Peyer's patch (tissue), 4 donors: ENCODE results near the gene TMEM94. TPM values are rescaled to one million over a fixed set of nuclear protein-coding genes. Genes with fewer than 3 reads are reported as not detected.
"Not testable (repeated sequence)": the region's sequence is repeated elsewhere in the genome, so short reads cannot be mapped to it uniquely, and the experiment has no call there.

ENCODE experiments used
- DNase-seq, 3 donors: peaks; one replicate each; pipeline ENCODE4 v3.0.0-alpha.2; 2017 to 2019
- H3K27ac ChIP-seq, 4 donors: fragments of 200-600 bp; sonication (generic); one replicate each; pipeline ENCODE4 v1.5.1; 2016 to 2019
- H3K27me3 ChIP-seq, 2 donors: fragments of 200-600 bp; sonication (generic); one replicate each; pipeline ENCODE4 v1.5.1; 2019
- H3K36me3 ChIP-seq, 3 donors: fragments of 200-600 bp; sonication (generic); one replicate each; pipeline ENCODE4 v1.5.1; 2016 to 2019
- H3K4me1 ChIP-seq, 4 donors: fragments of 200-600 bp; sonication (generic); one replicate each; pipeline ENCODE4 v1.5.1; 2016 to 2019
- H3K4me3 ChIP-seq, 4 donors: fragments of 200-600 bp; sonication (generic); 1 replicate in 3 of 4; 2 replicates in 1 of 4; pipeline ENCODE4 v1.5.1; 2016 to 2019; ENCODE audit warnings: mild to moderate bottlenecking in 1 of 4
- H3K9me3 ChIP-seq, 4 donors: fragments of 200-600 bp; sonication (generic); one replicate each; pipeline ENCODE4 v1.5.1; 2016 to 2019; ENCODE audit warnings: mild to moderate bottlenecking in 1 of 4
- POLR2A ChIP-seq, 2 donors: fragments of 450-650 bp; IDR thresholded peaks; one replicate each; pipeline ENCODE4 v1.5.1; 2017; ENCODE audit warnings: antibody characterized with exemption in 2 of 2, mild to moderate bottlenecking in 2 of 2, moderate library complexity in 2 of 2
- total RNA-seq, 4 donors: library from RNA; depleted of rRNA; stranded (reverse); fragments of >200 nt; gene quantifications; one replicate each; pipeline ENCODE4 v1.1.0, GENCODE V29; 2016
- TF ChIP-seq, protein P1 (sequence below), 6 experiments: fragments of 450-650 bp in 4 of 6; fragments of 200-600 bp in 2 of 6; sonication (generic) in 1 of 6; IDR thresholded peaks; one replicate each; pipeline ENCODE4 v1.5.1; 2017 to 2019; ENCODE audit warnings: antibody characterized with exemption in 6 of 6, mild to moderate bottlenecking in 3 of 6, moderate library complexity in 1 of 6

The TMEM94 gene
- total RNA-seq, 4 donors from 2014 or later = 114 to 340 (median 178) TPM

DNA sequence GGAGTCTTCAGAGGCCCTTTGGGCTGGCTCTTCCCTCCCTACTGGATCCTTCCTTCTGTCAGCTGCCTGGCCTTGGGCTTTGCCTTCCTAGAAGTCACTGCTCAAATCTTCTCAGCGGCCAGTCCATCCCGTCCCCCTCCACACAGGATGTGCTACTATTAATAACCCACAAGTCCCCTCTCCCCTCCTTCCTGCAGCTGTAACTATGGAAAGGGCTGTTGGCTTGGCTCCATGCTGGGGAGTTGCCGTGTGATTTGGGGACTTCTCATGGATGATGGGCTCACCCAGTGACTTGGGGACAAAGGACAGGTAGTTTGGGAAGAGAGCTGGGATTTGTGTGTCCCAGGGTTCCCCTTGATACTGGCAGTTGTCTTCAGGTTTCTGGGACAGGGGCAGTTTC lies 19.4 kb downstream of the TMEM94 start:
- Histone ChIP-seq H3K4me1 (peaks cover 0 to 33% (median 2%) of the 10 kb centered on the region in 4 donors), H3K9me3 (no peaks in the 10 kb centered on the region), H3K27me3 (no peaks in the 10 kb centered on the region), H3K4me3 (no peak overlapping the region), H3K36me3 (peaks cover 0 to 21% (median 0%) of the 10 kb centered on the region in 3 donors), H3K27ac (peak overlapping the region in 2 of 4 donors; percentile 26 to 34)
- TF ChIP-seq POLR2A (IDR thresholded peaks at IDR 0.05) = no peak
- TF ChIP-seq, protein P1, sequence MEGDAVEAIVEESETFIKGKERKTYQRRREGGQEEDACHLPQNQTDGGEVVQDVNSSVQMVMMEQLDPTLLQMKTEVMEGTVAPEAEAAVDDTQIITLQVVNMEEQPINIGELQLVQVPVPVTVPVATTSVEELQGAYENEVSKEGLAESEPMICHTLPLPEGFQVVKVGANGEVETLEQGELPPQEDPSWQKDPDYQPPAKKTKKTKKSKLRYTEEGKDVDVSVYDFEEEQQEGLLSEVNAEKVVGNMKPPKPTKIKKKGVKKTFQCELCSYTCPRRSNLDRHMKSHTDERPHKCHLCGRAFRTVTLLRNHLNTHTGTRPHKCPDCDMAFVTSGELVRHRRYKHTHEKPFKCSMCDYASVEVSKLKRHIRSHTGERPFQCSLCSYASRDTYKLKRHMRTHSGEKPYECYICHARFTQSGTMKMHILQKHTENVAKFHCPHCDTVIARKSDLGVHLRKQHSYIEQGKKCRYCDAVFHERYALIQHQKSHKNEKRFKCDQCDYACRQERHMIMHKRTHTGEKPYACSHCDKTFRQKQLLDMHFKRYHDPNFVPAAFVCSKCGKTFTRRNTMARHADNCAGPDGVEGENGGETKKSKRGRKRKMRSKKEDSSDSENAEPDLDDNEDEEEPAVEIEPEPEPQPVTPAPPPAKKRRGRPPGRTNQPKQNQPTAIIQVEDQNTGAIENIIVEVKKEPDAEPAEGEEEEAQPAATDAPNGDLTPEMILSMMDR (IDR thresholded peaks at IDR 0.05) = no peak
- DNase-seq = no peak

GRCh38 chr17:75476271-75476671 lies 19.8 kb downstream of the TMEM94 start:
- H3K4me1 ChIP-seq = peaks cover 0 to 37% (median 2%) of the 10 kb centered on the region in 4 donors
- H3K9me3 ChIP-seq = no peaks in the 10 kb centered on the region
- no peak overlapping the region for H3K4me3 ChIP-seq
- H3K27me3 ChIP-seq = no peaks in the 10 kb centered on the region
- peak overlapping the region in 2 of 4 donors; percentile 20 to 55 for H3K27ac ChIP-seq
- H3K36me3 ChIP-seq = peaks cover 0 to 21% (median 0%) of the 10 kb centered on the region in 3 donors
- DNase-seq = no peak
- TF ChIP-seq, protein P1 (IDR thresholded peaks at IDR 0.05) = no peak
- no peak for TF ChIP-seq POLR2A (IDR thresholded peaks at IDR 0.05)

DNA sequence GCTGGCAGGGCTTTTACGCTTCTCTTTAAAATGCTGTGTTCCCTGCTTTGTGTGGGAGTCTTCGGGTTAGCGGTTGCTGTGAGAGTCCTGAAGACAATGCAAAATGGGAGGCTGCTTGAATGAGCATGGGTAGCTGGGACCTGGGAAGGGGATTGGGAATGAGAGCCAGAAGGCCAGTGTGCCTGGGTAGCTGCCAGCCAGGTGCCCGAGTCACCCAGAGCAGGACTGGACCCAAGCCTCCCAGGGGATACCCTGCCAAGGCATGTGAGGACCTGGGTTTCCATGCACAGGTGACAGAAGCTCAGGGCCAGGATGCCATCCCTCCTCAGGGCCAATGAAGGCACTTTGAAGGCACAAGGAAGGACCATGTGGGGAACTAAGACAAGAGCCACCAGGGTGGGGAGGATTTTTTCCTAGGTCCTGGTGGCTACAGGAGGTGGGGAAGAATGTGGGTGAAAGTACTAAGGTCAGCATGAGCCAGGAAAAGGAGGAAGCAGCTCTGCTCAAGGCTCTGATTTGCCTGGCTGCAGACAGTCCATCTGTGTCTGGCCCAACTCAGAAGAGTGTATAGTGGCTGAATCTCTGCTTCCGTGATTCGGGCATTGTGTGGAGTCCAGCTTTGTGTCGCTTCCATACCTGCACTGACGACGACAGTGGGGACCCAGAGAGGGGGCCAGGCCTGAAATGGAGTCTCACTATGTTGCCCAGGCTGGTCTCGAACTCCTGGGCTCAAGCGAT lies 20.5 kb downstream of the TMEM94 start:
- Histone ChIP-seq H3K27me3 (no peaks in the 10 kb centered on the region), H3K4me1 (peaks cover 0 to 43% (median 2%) of the 10 kb centered on the region in 4 donors), H3K4me3 (no peak overlapping the region), H3K36me3 (peaks cover 0 to 21% (median 0%) of the 10 kb centered on the region in 3 donors), H3K9me3 (no peaks in the 10 kb centered on the region), H3K27ac (peak overlapping the region in 2 of 4 donors; percentile 20 to 55)
- no peak for DNase-seq
- TF ChIP-seq POLR2A (IDR thresholded peaks at IDR 0.05) = no peak
- TF ChIP-seq, protein P1 (IDR thresholded peaks at IDR 0.05) = no peak

- peak overlapping the region in 2 of 4 donors; percentile 13 to 55 for H3K27ac ChIP-seq
Measured at GRCh38 chr17:75477490-75477862, 21.0 kb downstream of the TMEM94 start.

DNA sequence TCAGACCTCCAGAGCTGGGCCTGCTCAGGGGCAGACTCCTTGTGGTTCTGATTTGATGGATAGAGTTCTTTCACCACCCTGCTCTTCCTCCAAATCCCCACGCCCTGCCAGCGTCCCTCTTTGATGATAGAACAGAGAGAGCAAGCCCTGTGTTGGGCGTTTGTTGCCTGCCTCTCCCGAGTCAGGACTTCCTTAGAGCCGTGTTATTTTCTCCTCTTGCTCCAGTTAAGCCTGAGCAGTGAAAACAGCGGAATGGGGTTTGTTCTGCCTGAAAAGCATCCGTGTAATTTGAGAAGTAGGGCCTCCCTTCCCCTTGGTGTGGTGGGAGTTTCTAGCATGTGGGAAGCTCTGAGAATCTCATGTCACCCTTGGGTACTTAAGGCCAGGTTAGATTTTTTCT lies 22.1 kb downstream of the TMEM94 start:
- no peak for DNase-seq
- no peak overlapping the region for H3K4me3 ChIP-seq
- H3K27me3 ChIP-seq = no peaks in the 10 kb centered on the region
- no peaks in the 10 kb centered on the region for H3K9me3 ChIP-seq
- peaks cover 0 to 43% (median 2%) of the 10 kb centered on the region in 4 donors for H3K4me1 ChIP-seq
- TF ChIP-seq, protein P1 (IDR thresholded peaks at IDR 0.05) = no peak
- TF ChIP-seq POLR2A (IDR thresholded peaks at IDR 0.05) = no peak
- H3K36me3 ChIP-seq = peaks cover 0 to 7% (median 0%) of the 10 kb centered on the region in 3 donors
- no peak overlapping the region for H3K27ac ChIP-seq

More at GRCh38 chr17:75477490-75477862, 21.0 kb downstream of the TMEM94 start:
- not testable (repeated sequence) for DNase-seq, H3K27me3 ChIP-seq, H3K4me3 ChIP-seq, H3K9me3 ChIP-seq
- peaks cover 0 to 43% (median 2%) of the 10 kb centered on the region in 4 donors for H3K4me1 ChIP-seq
- H3K36me3 ChIP-seq = peaks cover 0 to 17% (median 0%) of the 10 kb centered on the region in 3 donors

GRCh38 chr17:75480281-75480680 lies 23.8 kb downstream of the TMEM94 start:
- Histone ChIP-seq H3K4me3 (no peak overlapping the region), H3K27me3 (no peaks in the 10 kb centered on the region), H3K4me1 (peaks cover 0 to 37% (median 2%) of the 10 kb centered on the region in 4 donors), H3K27ac (no peak overlapping the region), H3K9me3 (no peaks in the 10 kb centered on the region), H3K36me3 (no peaks in the 10 kb centered on the region)
- no peak for TF ChIP-seq POLR2A (IDR thresholded peaks at IDR 0.05)
- TF ChIP-seq, protein P1 (IDR thresholded peaks at IDR 0.05) = no peak
- DNase-seq = no peak
